Activated CD4-positive, alpha-beta T cell treated with anti-CD3 and anti-CD28 coated beads, Interleukin-2, amount 50 U/mL, for 24 hours (primary cell): Measurements from ENCODE around the gene PRODH.
"Not testable (repeated sequence)": the region's sequence is repeated elsewhere in the genome, so short reads cannot be mapped to it uniquely, and the experiment has no call there.

Experiments used
- DNase-seq, 2 donors: peaks; one replicate each; pipeline ENCODE4 v3.0.0-alpha.2; 2020; ENCODE audit warnings: low read depth in 1 of 2, low spot score in 1 of 2

The PRODH gene

GRCh38 chr22:18968011-18968749 is 32.1 kb upstream of the PRODH start:
- no peak for DNase-seq

DNA sequence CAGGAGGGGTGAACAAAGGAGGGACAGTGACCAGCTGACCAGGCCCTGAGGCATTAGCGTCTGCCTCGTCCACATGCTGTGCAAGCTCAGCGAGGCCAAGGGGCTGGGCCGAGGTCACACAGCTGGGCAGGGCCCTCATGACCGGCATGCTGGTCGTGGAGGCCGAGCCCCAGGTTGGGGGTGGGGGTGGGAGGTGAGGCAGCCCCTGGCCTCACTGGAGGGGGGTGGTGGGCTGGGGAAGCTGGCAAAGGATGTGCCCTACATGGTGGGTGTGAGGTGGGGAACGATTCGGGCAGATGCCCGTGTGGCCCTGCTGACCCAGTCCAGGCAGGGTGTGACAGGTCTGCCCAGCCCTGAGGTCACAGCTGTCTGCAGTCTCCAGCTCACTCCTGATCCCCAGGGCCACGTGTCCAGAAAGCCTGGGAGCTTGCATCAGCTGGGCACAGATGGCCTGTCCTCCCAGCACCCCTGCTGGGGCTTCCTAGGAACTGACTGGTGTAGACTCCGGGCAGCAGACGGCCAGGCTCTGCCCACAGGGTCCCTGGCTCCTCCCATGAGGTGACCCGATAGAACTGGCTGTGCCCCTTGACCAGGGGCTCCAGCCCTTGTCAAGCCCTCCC is 31.4 kb upstream of the PRODH start:
- not testable (repeated sequence) for DNase-seq

DNA sequence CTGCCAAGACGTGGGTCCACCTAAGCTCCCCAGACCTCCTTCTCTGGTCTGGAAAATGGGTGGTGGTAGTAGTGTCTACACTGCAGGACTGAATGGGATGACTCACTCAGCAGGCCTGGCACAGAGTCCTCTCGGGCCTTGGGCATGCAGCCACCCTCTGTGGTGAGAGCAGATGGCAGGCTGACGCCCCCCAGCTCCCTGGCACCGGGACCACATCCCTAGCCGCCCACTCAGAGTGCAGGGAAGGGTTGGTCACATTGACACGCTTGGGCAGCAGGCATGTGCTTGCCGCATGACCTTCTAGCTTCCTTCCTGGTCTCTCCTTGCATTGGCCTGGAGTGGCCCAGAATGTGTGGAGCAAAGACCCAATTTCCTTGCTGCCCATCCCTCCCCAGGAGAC is 30.7 kb upstream of the PRODH start:
- no peak for DNase-seq

DNA sequence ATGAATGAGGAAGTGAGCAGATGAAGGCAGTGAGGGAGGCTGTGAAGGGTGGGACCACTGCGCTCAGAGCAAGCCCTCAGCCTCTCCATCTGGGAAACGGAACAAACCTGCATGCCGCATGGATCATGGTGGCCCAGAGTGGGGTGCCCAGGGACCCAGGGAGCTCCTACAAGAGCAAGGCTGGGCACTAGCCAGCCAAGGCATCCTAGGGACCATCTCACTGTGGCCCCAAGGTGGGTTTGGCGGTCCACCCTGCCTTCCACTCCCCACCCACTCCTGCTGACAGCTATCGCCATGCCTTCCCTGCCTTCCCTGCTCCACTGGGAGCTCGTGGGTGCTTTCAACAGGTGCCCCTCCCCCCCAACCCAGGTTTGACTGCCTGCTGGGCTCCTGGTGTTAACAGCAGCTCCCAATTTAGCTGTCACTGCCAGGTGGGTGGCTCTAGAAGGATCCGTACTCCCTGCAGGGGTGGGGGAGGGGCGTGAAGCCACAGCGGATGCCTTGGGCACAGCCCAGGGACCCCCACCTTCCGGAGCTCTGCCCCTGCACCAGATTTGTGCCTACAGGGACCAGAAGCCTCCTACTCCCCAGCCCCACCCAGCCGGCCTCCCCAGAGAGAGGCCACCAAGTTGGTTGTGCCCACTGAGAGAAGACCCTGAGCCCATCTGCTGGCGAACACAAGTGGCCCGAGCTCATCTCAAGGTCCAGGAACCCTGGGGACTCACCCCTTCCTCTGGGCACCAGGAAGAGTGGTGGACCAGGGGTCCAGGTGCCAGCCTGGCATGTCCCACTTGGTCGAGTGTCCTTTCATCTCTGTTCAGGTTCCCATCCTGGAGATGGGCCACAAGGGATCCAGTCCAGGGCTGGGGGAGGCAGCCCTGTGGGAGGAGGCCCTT is 29.7 kb upstream of the PRODH start:
- no peak for DNase-seq

- not testable (repeated sequence) for DNase-seq
Observed at GRCh38 chr22:18964501-18965265, 28.6 kb upstream of the PRODH start.

DNA sequence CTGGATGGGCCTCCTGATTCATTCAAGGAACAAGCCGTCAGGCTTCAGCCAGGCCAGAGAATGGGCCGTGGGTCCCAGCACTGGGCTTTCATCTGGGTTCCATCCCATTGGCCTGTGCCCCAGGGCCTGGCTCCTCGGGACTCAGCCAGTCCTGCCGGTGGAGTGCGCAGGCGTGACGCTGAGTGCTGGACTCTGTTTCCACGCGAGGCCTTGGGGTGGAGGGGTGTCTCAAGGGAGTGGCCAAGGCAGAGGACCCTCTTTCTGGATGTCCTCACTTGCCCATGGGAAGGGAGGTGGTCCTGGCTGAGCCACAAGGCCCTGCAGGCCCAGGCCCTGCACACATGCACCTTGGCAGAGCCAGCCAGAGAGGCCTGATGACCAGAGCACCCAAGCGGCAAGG is 28.0 kb upstream of the PRODH start:
- DNase-seq: not testable (repeated sequence)

GRCh38 chr22:18962308-18962635 is 26.2 kb upstream of the PRODH start:
- no peak for DNase-seq

DNA sequence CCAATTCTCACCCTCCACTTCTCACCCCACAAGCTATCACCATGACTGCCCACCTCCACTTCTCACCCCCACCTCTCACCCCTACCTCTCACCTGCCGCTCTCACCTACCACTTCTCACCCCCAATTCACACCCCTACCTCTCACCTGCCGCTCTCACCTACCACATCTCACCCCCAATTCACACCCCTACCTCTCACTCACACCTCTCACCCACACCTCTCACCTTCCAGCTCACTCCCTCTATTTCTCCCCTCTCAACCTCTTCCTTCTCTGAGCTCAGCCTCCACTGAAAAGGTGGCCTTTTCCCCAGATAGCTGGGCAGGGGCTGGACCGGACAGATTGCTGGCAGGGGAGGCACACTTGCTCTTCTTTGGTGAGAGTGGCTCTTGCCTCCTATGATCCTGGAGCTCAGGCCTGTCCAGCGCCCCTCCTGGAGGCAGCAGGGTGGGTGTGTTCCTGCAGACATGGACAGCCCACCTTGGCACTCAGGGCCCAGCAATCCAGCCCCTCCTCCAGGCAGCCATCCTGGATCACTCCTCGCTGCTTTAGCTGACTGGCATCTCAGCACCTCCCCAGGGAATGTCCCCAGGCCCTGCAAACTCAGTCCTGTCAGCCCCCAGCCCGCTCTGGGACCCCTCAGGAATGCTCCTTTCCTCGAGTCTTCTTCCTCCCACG is 25.7 kb upstream of the PRODH start:
- DNase-seq: not testable (repeated sequence)

- not testable (repeated sequence) for DNase-seq
Observed at GRCh38 chr22:18961201-18961600, 25.1 kb upstream of the PRODH start.

GRCh38 chr22:18960166-18960820 is 24.2 kb upstream of the PRODH start:
- DNase-seq: not testable (repeated sequence)

DNA sequence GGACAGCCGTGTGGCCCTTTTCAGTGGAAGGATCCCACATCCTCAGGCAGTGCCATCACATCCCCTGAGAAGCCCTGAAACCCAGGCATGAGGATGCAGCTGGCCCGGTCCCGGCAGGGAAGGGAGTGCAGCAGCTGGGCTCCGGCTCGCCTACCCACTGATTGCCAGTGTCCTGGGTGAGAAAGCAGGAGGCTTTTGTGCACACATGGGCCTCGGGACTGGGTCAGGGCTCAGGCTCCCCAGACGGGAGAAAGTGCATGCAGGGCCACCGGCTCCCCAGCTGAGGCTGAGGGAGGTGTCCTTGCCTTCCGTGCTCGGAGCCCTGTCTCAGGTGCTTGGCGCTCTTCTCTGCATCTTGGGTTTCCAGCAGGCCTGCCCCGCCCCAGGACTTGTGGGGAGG is 23.6 kb upstream of the PRODH start:
- not testable (repeated sequence) for DNase-seq

GRCh38 chr22:18959266-18959665 is 23.2 kb upstream of the PRODH start:
- not testable (repeated sequence) for DNase-seq

GRCh38 chr22:18958738-18959137 is 22.6 kb upstream of the PRODH start:
- not testable (repeated sequence) for DNase-seq

- not testable (repeated sequence) for DNase-seq
Observed at GRCh38 chr22:18958321-18958705, 22.2 kb upstream of the PRODH start.

- not testable (repeated sequence) for DNase-seq
Observed at GRCh38 chr22:18957621-18958320, 21.7 kb upstream of the PRODH start.

GRCh38 chr22:18956956-18957355 is 20.9 kb upstream of the PRODH start:
- DNase-seq: not testable (repeated sequence)

DNA sequence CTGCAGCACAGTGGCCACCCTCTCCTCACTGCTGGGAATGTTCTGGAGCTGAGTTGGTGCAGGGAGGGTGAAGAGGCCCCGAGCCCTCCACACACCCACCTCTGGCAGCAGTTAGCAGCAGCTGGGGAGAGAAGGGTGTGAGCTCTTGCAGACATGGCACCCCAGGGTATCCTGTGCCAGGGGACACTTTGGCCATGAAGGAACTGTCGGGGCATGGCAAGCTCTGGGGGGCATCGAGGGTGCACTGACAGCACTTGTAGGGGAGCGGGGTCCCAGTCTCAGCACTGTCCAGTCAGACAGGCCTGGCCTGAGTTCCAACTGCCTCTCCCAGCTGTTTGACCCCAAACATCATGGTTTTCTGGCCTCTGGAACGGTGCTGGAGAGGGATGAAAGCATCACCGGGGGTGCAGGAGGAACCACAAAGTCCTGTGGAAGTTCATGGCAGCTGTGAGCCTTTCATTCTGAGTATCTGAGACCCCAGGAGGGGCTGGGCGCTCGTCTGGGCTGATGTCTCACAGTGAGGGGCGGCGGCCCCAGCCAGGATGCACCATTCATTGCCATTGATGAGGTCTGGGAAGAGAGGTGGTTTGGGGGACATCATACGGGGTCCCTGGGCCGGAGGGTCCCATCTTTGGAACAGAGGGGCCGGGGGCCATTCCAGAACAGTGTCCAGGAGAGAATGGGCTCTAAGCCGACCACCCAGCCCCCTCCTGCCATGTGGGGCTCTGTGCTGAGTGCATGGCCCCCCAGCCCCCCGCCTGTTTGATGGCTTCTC is 20.2 kb upstream of the PRODH start:
- DNase-seq: not testable (repeated sequence)

DNA sequence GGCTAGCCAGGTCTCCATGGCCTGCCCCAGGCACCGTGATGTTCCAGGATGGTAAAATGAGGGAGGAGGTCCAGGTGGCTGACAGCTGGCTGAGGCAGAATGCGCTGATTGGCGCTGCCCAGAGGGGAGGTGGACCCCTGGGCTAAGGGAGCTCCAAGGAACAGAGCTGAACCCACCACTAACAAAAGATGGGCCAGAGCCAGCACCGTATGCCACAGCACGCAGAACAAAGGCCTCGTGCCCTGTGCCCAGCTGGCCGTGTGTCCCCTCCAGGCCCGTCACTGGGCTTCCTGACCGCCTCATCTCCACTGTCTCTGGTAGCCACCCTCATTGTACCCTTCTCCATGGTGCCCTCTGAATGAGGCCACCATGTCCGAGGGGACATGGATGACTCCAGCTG is 19.6 kb upstream of the PRODH start:
- no peak for DNase-seq
